ENCODE results near the gene EIF3B. TPM values are rescaled to one million over a fixed set of nuclear protein-coding genes. Genes with fewer than 3 reads are reported as not detected.
A peak's percentile ranks its signal among the peaks of the same experiment; 100 is the strongest.
"Not testable (repeated sequence)": the region's sequence is repeated elsewhere in the genome, so short reads cannot be mapped to it uniquely, and the experiment has no call there.

Gene EIF3B
- total RNA-seq, 1 donor from 2014 or later = 120 TPM

DNA sequence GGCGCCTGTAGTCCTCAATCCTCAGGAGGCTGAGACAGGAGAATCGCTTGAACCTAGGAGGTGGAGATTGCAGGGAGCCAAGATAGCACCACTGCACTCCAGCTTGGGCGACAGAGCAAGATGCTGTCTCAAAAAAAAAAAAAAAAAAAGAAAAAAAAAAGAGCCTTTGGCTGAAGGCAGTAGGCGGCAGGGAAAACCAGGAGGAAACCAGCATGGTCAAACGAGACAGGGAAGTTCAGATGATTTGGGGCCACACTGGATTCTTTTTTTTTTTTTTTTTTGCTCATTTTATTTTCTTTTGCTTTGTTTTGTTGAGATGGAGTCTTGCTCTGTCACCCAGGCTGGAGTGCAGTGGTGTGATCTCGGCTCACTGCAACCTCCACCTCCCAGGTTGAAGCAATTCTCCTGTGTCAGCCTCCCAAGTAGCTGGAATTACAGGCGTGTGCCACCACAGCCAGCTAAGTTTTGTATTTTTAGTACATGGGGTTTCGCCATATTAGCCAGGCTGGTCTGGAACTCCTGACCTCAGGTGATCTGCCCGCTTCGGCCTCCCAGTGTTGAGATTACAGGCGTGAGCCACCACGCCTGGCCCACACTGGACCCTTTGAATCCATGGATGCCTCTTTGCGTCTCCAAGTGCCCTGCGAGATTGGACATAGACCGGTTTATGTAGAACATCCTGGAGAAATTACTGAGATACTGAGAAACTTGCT is 7.1 kb upstream of the EIF3B start:
- H3K9ac ChIP-seq (ENCODE audit: low read depth in 1 of 3, low read length in 3 of 3); H3K9me3 ChIP-seq (ENCODE audit: control insufficient read depth in 3 of 3, low read length in 3 of 3); H3K27ac ChIP-seq (ENCODE audit: low read depth, low read length); H3K36me3 ChIP-seq (ENCODE audit: control insufficient read depth in 3 of 3, insufficient read depth in 3 of 3, low read length in 3 of 3); H3K27me3 ChIP-seq (ENCODE audit: control insufficient read depth in 3 of 3, insufficient read depth in 3 of 3, low read length in 3 of 3); H3K4me3 ChIP-seq (ENCODE audit: low read length in 3 of 3); H3K4me1 ChIP-seq (ENCODE audit: control insufficient read depth in 3 of 3, insufficient read depth in 3 of 3, low read length in 3 of 3): not testable (repeated sequence)

DNA sequence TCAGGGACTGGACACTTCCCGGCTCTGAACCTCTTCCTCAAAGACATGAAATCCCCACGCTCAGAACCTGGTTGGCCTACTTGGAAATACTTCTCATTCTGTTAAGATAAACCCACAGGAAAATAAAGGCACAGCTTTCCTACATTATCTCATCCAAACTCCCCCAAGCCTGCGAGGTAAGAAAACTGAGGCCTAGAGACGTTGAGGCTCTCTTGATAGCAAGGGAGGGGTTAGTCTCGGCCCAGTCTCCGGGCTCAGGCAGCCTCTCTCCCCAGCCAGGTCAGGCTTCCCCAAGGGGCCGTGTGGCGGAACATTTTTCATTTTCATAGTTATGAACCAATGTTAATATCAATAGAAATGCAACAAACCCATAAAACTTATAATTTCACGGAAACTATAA is 4.6 kb upstream of the EIF3B start:
- no peaks in the 10 kb centered on the region for H3K27me3 ChIP-seq (ENCODE audit: control insufficient read depth in 3 of 3, insufficient read depth in 3 of 3, low read length in 3 of 3)
- peaks cover 6 to 9% (median 7%) of the 10 kb centered on the region in 3 donors for H3K4me1 ChIP-seq (ENCODE audit: control insufficient read depth in 3 of 3, insufficient read depth in 3 of 3, low read length in 3 of 3)
- H3K9ac ChIP-seq (ENCODE audit: low read depth in 1 of 3, low read length in 3 of 3) = no peak overlapping the region
- H3K27ac ChIP-seq (ENCODE audit: low read depth, low read length) = no peak overlapping the region
- H3K36me3 ChIP-seq (ENCODE audit: control insufficient read depth in 3 of 3, insufficient read depth in 3 of 3, low read length in 3 of 3) = no peaks in the 10 kb centered on the region
- H3K4me3 ChIP-seq (ENCODE audit: low read length in 3 of 3) = no peak overlapping the region
- H3K9me3 ChIP-seq (ENCODE audit: control insufficient read depth in 3 of 3, low read length in 3 of 3) = no peaks in the 10 kb centered on the region

DNA sequence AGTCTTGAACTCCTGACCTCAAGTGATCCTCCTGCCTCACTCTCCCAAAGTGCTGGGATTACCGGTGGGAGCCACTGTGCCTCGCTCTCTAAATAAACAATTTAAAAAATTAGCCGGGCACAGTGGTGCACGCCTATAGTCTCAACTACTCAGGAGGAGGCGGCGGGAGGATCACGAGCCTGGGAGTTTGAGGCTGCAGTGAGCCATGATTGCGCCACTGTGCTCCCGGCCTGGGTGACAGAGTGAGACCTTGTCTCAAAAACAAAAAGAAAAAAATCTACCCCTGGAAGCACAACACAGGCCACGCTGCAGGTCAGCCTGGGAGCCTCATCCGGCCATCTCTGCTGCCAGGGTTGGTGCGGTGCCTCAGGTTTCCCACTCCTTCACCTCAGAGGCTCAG is 3.8 kb upstream of the EIF3B start:
- H3K4me3 ChIP-seq (ENCODE audit: low read length in 3 of 3) = no peak overlapping the region
- no peaks in the 10 kb centered on the region for H3K27me3 ChIP-seq (ENCODE audit: control insufficient read depth in 3 of 3, insufficient read depth in 3 of 3, low read length in 3 of 3)
- H3K27ac ChIP-seq (ENCODE audit: low read depth, low read length) = no peak overlapping the region
- no peaks in the 10 kb centered on the region for H3K36me3 ChIP-seq (ENCODE audit: control insufficient read depth in 3 of 3, insufficient read depth in 3 of 3, low read length in 3 of 3)
- H3K4me1 ChIP-seq (ENCODE audit: control insufficient read depth in 3 of 3, insufficient read depth in 3 of 3, low read length in 3 of 3) = peaks cover 11 to 16% (median 13%) of the 10 kb centered on the region in 3 donors
- no peak overlapping the region for H3K9ac ChIP-seq (ENCODE audit: low read depth in 1 of 3, low read length in 3 of 3)
- H3K9me3 ChIP-seq (ENCODE audit: control insufficient read depth in 3 of 3, low read length in 3 of 3) = no peaks in the 10 kb centered on the region

DNA sequence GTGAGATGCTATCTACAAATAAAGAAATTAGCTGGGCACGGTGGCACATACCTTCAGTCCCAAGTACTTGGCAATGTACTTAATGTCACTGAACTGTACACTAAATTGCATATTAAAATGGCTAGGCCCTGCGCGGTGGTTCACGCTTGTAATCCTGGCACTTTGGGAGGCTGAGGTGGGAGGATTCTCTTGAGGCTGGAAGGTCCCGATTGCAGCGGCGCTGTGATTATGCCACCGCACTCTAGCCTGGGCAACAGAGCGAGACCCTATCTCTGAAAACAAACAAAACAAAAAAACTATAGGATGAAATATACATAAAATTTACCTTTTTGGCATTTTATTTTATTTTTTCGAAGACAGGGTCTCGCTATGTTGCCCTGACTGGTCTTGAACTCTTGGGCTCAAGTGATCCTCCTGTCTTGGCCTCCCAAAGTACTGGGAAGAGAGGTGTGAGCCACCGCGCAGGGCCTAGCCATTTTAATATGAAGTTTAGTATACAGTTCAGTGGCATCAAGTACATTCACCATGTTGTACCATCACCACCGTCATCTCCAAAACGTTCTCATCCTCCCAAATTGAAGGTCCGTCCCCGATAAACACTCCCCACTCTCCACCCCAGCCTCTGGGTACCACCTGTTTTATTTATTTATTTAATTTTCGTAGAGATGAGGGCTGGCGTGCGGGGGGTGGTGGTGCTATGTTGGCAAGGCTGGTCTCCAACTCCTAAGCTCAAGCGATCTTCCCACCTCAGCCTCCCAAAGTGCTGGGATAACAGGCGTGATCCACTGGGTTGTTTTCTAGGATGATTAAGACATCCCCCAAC is 1.3 kb upstream of the EIF3B start:
- peaks cover 2 to 3% (median 3%) of the 10 kb centered on the region in 3 donors for H3K36me3 ChIP-seq (ENCODE audit: control insufficient read depth in 3 of 3, insufficient read depth in 3 of 3, low read length in 3 of 3)
- no peaks in the 10 kb centered on the region for H3K9me3 ChIP-seq (ENCODE audit: control insufficient read depth in 3 of 3, low read length in 3 of 3)
- peak overlapping the region in 2 of 3 donors; percentile 99 to 100 for H3K9ac ChIP-seq (ENCODE audit: low read depth in 1 of 3, low read length in 3 of 3)
- H3K4me3 ChIP-seq (ENCODE audit: low read length in 3 of 3) = peak overlapping the region; percentile 89 to 93 (median 91)
- no peaks in the 10 kb centered on the region for H3K27me3 ChIP-seq (ENCODE audit: control insufficient read depth in 3 of 3, insufficient read depth in 3 of 3, low read length in 3 of 3)
- peaks cover 26 to 30% (median 28%) of the 10 kb centered on the region in 3 donors for H3K4me1 ChIP-seq (ENCODE audit: control insufficient read depth in 3 of 3, insufficient read depth in 3 of 3, low read length in 3 of 3)
- H3K27ac ChIP-seq (ENCODE audit: low read depth, low read length) = peak overlapping the region; percentile 100

DNA sequence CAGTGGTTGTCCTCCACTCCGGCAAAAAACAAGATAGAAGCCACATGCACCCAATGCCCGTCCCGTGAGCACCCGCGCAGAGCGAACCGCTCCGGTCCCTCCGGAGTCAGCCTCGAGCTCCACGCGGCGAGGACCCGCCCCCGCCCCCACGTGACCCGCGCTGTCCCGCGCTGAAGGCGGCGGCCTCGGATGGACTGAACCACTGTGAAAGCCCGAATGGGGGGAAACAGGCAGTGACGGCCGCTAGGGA is 766 bp upstream of the EIF3B start:
- no peaks in the 10 kb centered on the region for H3K27me3 ChIP-seq (ENCODE audit: control insufficient read depth in 3 of 3, insufficient read depth in 3 of 3, low read length in 3 of 3)
- H3K4me1 ChIP-seq (ENCODE audit: control insufficient read depth in 3 of 3, insufficient read depth in 3 of 3, low read length in 3 of 3) = peaks cover 26 to 34% (median 28%) of the 10 kb centered on the region in 3 donors
- H3K36me3 ChIP-seq (ENCODE audit: control insufficient read depth in 3 of 3, insufficient read depth in 3 of 3, low read length in 3 of 3) = peaks cover 3% of the 10 kb centered on the region in 3 donors
- H3K4me3 ChIP-seq (ENCODE audit: low read length in 3 of 3) = peak overlapping the region; percentile 89 to 93 (median 91)
- H3K27ac ChIP-seq (ENCODE audit: low read depth, low read length) = peak overlapping the region; percentile 100
- H3K9ac ChIP-seq (ENCODE audit: low read depth in 1 of 3, low read length in 3 of 3) = peak overlapping the region; percentile 99 to 100 (median 100)
- H3K9me3 ChIP-seq (ENCODE audit: control insufficient read depth in 3 of 3, low read length in 3 of 3) = no peaks in the 10 kb centered on the region

DNA sequence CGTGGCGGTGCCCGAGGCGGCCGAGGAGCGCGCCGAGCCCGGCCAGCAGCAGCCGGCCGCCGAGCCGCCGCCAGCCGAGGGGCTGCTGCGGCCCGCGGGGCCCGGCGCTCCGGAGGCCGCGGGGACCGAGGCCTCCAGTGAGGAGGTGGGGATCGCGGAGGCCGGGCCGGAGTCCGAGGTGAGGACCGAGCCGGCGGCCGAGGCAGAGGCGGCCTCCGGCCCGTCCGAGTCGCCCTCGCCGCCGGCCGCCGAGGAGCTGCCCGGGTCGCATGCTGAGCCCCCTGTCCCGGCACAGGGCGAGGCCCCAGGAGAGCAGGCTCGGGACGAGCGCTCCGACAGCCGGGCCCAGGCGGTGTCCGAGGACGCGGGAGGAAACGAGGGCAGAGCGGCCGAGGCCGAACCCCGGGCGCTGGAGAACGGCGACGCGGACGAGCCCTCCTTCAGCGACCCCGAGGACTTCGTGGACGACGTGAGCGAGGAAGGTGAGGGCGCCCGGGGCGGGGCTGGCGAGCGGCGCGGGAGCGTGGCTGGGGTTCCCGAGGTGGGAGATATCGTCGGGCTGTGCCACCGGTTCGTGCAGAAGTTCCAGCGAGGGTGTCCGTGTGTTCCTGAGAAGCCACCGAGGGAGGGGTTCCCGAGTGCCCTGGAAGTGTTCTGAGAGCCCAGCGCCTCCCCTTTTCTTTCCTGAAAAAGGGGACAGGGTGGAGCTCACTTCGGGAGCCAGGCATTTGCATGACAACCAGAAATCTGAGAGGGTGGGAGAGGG is 495 bp downstream of the EIF3B start:
- H3K36me3 ChIP-seq (ENCODE audit: control insufficient read depth in 3 of 3, insufficient read depth in 3 of 3, low read length in 3 of 3) = peaks cover 3 to 10% (median 5%) of the 10 kb centered on the region in 3 donors
- H3K27ac ChIP-seq (ENCODE audit: low read depth, low read length) = no peak overlapping the region
- H3K9ac ChIP-seq (ENCODE audit: low read depth in 1 of 3, low read length in 3 of 3) = peak overlapping the region; percentile 90 to 99 (median 92)
- peak overlapping the region; percentile 87 to 93 (median 89) for H3K4me3 ChIP-seq (ENCODE audit: low read length in 3 of 3)
- peaks cover 26 to 39% (median 34%) of the 10 kb centered on the region in 3 donors for H3K4me1 ChIP-seq (ENCODE audit: control insufficient read depth in 3 of 3, insufficient read depth in 3 of 3, low read length in 3 of 3)
- no peaks in the 10 kb centered on the region for H3K9me3 ChIP-seq (ENCODE audit: control insufficient read depth in 3 of 3, low read length in 3 of 3)
- no peaks in the 10 kb centered on the region for H3K27me3 ChIP-seq (ENCODE audit: control insufficient read depth in 3 of 3, insufficient read depth in 3 of 3, low read length in 3 of 3)

DNA sequence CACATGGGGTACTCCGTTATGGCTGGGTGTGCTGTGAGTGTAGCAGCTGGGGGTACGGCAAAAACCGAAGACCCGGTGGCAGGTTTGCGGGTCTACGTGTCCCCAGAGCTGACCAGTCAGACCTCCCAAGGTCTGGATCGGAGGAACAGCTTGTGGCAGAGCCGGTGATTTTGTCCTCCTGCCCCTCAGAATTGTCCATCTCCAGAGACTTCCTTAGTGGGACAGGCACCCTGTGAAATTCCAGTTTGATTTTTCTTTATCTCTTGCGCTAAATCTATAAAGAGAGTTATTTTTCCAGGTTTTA is 1.0 kb downstream of the EIF3B start:
- Histone ChIP-seq H3K27me3 (ENCODE audit: control insufficient read depth in 3 of 3, insufficient read depth in 3 of 3, low read length in 3 of 3) (no peaks in the 10 kb centered on the region), H3K27ac (ENCODE audit: low read depth, low read length) (no peak overlapping the region), H3K36me3 (ENCODE audit: control insufficient read depth in 3 of 3, insufficient read depth in 3 of 3, low read length in 3 of 3) (peaks cover 4 to 10% (median 5%) of the 10 kb centered on the region in 3 donors), H3K4me1 (ENCODE audit: control insufficient read depth in 3 of 3, insufficient read depth in 3 of 3, low read length in 3 of 3) (peaks cover 26 to 39% (median 34%) of the 10 kb centered on the region in 3 donors), H3K9ac (ENCODE audit: low read depth in 1 of 3, low read length in 3 of 3) (peak overlapping the region; percentile 90 to 99 (median 92)), H3K9me3 (ENCODE audit: control insufficient read depth in 3 of 3, low read length in 3 of 3) (no peaks in the 10 kb centered on the region), H3K4me3 (ENCODE audit: low read length in 3 of 3) (peak overlapping the region; percentile 87 to 93 (median 89))

DNA sequence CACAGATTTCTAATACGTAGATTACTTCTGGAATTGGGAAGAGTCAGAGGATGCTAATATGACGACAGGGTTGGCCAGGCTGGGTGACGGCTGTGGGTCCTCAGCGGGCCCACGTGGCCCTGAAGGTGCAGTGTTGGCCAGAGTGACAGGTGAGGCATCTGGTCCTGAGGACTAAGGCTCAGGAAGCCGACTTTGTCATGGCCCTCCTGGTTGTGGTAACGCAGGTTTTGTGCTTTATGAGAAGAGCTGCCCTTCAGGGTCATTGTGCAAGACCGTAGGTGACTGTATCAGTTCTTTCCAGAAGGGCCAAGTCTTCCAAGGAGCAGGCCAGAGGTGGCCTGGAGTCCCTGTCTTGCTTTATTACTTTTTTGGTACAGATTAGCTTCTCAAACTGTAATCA is 2.5 kb downstream of the EIF3B start:
- Histone ChIP-seq H3K27ac (ENCODE audit: low read depth, low read length) (no peak overlapping the region), H3K27me3 (ENCODE audit: control insufficient read depth in 3 of 3, insufficient read depth in 3 of 3, low read length in 3 of 3) (no peaks in the 10 kb centered on the region), H3K9ac (ENCODE audit: low read depth in 1 of 3, low read length in 3 of 3) (peak overlapping the region in 2 of 3 donors; percentile 30 to 40), H3K36me3 (ENCODE audit: control insufficient read depth in 3 of 3, insufficient read depth in 3 of 3, low read length in 3 of 3) (peaks cover 10 to 18% (median 10%) of the 10 kb centered on the region in 3 donors), H3K4me1 (ENCODE audit: control insufficient read depth in 3 of 3, insufficient read depth in 3 of 3, low read length in 3 of 3) (peaks cover 26 to 39% (median 34%) of the 10 kb centered on the region in 3 donors), H3K4me3 (ENCODE audit: low read length in 3 of 3) (peak overlapping the region in 2 of 3 donors; percentile 4 to 22), H3K9me3 (ENCODE audit: control insufficient read depth in 3 of 3, low read length in 3 of 3) (no peaks in the 10 kb centered on the region)

DNA sequence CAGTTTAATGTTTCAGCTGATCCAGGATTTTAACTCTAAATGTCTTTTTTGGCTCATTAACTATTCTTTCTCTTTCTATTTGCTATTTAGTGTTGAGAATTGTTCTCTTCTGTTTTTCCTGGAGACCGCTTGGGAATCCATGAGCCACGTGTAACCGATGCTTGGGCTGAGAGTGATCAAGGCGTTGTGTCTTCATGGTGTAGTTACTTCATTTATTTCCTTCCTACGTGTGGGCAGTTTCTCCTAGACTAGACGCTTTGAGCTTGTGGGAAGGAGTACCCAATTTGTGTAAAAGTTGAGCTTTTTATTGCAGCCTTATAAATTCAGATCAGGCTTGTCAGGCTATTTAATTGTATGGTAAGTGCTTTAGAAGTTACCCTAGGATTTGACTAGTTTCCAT is 2.9 kb downstream of the EIF3B start:
- Histone ChIP-seq H3K36me3 (ENCODE audit: control insufficient read depth in 3 of 3, insufficient read depth in 3 of 3, low read length in 3 of 3) (peaks cover 14 to 22% (median 14%) of the 10 kb centered on the region in 3 donors), H3K9ac (ENCODE audit: low read depth in 1 of 3, low read length in 3 of 3) (peak overlapping the region in 2 of 3 donors; percentile 30 to 40), H3K27ac (ENCODE audit: low read depth, low read length) (no peak overlapping the region)

More for the DNA sequence above, 2.9 kb downstream of the EIF3B start:
- no peaks in the 10 kb centered on the region for H3K9me3 ChIP-seq (ENCODE audit: control insufficient read depth in 3 of 3, low read length in 3 of 3)
- H3K4me1 ChIP-seq (ENCODE audit: control insufficient read depth in 3 of 3, insufficient read depth in 3 of 3, low read length in 3 of 3) = peaks cover 26 to 39% (median 34%) of the 10 kb centered on the region in 3 donors
- no peaks in the 10 kb centered on the region for H3K27me3 ChIP-seq (ENCODE audit: control insufficient read depth in 3 of 3, insufficient read depth in 3 of 3, low read length in 3 of 3)
- no peak overlapping the region for H3K4me3 ChIP-seq (ENCODE audit: low read length in 3 of 3)
